Fibroblast of lung (primary cell): ENCODE data around the gene BCDIN3D.

Experiments
- CTCF ChIP-seq, 2 donors: IDR thresholded peaks in 1 of 2; conservative IDR thresholded peaks in 1 of 2; 1 replicate in 1 of 2; 2 replicates in 1 of 2; pipeline ENCODE4 v1.5.1; 2011 to 2012; ENCODE audit warnings: low read length in 2 of 2, control low read depth in 1 of 2, inconsistent platforms in 1 of 2, low read depth in 1 of 2, mild to moderate bottlenecking in 1 of 2
- EZH2 ChIP-seq: IDR thresholded peaks from 2 replicates; pipeline ENCODE4 v1.5.1; 2012; ENCODE audit warnings: low read length, control low read depth, mild to moderate bottlenecking; ENCODE audit errors: missing control alignments

GRCh38 chr12:49792181-49792970, 50.5 kb downstream of the BCDIN3D start:
- no peak for TF ChIP-seq EZH2
- TF ChIP-seq CTCF (conservative IDR thresholded peaks at IDR 0.05 in 1 of 2, IDR thresholded peaks at IDR 0.05 in 1 of 2; ENCODE audit: low read depth in 1 of 2, low read length in 2 of 2), result no peak
